Activated B cell treated with CpG ODN at 0.5 μM for 24 hours (primary cell): ENCODE results near the gene B4GAT1. TPM values are rescaled to one million over a fixed set of nuclear protein-coding genes. Genes with fewer than 3 reads are reported as not detected.

Experiments used
- ATAC-seq: fragments of 200-7000 bp; cut with Tn5 transposase; one replicate; pipeline ENCODE4 v1.10.0; 2021; ENCODE audit warnings: low read depth, mild to moderate bottlenecking, moderate library complexity
- CTCF ChIA-PET: fragments of 350-600 bp; sonication (Branson Sonifier 250); formaldehyde crosslinking; loops from one replicate; lab custom pipeline; 2021; ENCODE audit warnings: antibody characterized with exemption; lab: Charles Lee
- POLR2A ChIA-PET: fragments of 350-600 bp; sonication (Branson Sonifier 250); formaldehyde crosslinking; loops from one replicate; lab custom pipeline; 2021; ENCODE audit warnings: antibody characterized with exemption; lab: Charles Lee
- DNase-seq: peaks from one replicate; pipeline ENCODE4 v3.0.0; 2022
- H3K27ac Mint-ChIP-seq: one replicate; pipeline ENCODE4 v1.8.0; 2020; ENCODE audit warnings: mixed read lengths
- H3K27me3 Mint-ChIP-seq: one replicate; pipeline ENCODE4 v1.8.0; 2021; ENCODE audit warnings: mixed read lengths
- H3K36me3 Mint-ChIP-seq: one replicate; pipeline ENCODE4 v1.8.0; 2021; ENCODE audit warnings: low read depth, mixed read lengths
- H3K4me1 Mint-ChIP-seq: one replicate; pipeline ENCODE4 v1.8.0; 2021; ENCODE audit warnings: mixed read lengths
- H3K4me3 Mint-ChIP-seq: one replicate; pipeline ENCODE4 v1.8.0; 2020; ENCODE audit warnings: mild to moderate bottlenecking, mixed read lengths
- H3K9me3 Mint-ChIP-seq: one replicate; pipeline ENCODE4 v1.8.0; 2020; ENCODE audit warnings: mixed read lengths
- intact Hi-C: fragments of 100-400 bp; cut with micrococcal nuclease; formaldehyde crosslinking; loops from one replicate; pipeline ENCODE4 v1.15.1; 2024
- total RNA-seq: library from RNA; stranded (reverse); gene quantifications from 2 replicates; pipeline ENCODE4 v1.2.3, GENCODE V29; 2022
- TF ChIP-seq, protein P1 (sequence below): fragments of 200-600 bp; IDR thresholded peaks from one replicate; pipeline ENCODE4 v1.8.0; 2022; ENCODE audit warnings: antibody characterized with exemption, mild to moderate bottlenecking

B4GAT1 gene
- total RNA-seq, 1 donor from 2014 or later, result 1.9 TPM

DNA sequence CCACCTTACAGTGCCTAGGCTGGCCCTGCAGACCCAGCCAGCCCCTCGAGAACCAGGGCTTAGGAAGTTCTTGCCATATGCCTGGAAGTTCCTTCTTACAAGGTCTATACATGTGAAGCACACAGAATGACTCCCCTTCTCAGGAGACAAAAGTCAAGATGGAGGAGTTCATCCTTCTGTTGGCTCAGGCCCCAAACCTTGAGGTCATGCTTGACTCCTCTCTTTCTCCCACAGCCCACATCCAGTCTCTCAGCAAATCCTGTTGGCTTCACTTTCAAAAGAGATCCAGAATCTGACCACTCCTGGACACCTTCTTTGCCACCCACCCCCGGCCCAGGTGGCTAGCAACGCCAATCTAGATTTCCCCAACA, 28.8 kb downstream of the B4GAT1 start:
- ATAC-seq (no peak), DNase-seq (no peak)
- no peaks in the 10 kb centered on the region for H3K27me3 Mint-ChIP-seq
- H3K9me3 Mint-ChIP-seq, result no peaks in the 10 kb centered on the region
- H3K27ac Mint-ChIP-seq, result peak overlapping the region; percentile 90
- H3K4me1 Mint-ChIP-seq, result peaks cover 42% of the 10 kb centered on the region
- intact Hi-C loops, result no loop called here
- POLR2A ChIA-PET, result interaction anchor here (0.6 to 2.3 kb wide), 8 partner anchors 8 to 1779 kb away, joined by 3 to 9 read pairs (median 6); partner anchors contain the start of genes RIN1 and YIF1A
- TF ChIP-seq, protein P1, sequence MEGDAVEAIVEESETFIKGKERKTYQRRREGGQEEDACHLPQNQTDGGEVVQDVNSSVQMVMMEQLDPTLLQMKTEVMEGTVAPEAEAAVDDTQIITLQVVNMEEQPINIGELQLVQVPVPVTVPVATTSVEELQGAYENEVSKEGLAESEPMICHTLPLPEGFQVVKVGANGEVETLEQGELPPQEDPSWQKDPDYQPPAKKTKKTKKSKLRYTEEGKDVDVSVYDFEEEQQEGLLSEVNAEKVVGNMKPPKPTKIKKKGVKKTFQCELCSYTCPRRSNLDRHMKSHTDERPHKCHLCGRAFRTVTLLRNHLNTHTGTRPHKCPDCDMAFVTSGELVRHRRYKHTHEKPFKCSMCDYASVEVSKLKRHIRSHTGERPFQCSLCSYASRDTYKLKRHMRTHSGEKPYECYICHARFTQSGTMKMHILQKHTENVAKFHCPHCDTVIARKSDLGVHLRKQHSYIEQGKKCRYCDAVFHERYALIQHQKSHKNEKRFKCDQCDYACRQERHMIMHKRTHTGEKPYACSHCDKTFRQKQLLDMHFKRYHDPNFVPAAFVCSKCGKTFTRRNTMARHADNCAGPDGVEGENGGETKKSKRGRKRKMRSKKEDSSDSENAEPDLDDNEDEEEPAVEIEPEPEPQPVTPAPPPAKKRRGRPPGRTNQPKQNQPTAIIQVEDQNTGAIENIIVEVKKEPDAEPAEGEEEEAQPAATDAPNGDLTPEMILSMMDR, result no peak
- no peaks in the 10 kb centered on the region for H3K36me3 Mint-ChIP-seq
- CTCF ChIA-PET, result no interaction called here
- no peak overlapping the region for H3K4me3 Mint-ChIP-seq

DNA sequence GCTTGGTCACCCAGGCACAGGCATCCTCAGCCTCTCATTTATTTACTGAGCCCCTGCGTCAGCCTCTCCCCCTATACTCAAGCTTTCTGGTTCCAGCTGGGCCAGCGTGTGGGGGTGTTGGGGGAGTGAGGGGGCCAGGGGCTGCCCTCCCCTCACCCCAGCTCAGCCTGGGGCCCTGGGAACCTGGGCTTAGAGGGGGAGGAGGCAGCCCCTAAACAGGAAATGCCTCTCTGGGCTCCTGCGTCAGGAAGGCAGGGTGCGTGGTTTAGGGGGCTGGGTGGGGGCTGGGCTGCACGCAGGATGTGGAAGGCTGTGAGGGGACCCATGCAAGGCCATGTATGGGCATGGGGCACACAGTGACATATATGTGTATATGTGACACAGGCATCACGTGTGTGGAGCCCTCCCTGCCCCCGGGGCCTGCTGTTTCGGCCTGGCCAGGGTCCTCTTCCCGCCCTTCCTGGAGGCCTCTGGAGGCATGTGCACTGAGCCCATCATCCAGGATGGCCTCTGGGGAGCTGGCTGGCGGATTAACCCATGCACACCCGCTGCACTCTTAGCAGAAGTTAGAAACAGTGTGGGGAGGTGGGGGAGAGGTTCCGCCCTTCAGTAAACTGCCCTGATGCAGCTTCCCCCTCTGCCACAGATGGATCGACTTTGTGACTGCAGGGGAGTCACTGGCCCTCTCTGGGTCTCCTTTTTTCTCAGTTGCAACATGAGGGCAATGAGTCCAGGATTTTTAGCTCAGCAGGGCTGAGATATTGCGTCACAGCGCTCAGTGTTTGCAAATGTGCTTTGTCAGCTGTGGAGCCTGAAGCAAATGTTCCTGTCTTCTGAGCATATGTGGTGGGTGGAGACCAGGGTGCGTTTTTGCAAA, 29.5 kb downstream of the B4GAT1 start:
- intact Hi-C loops, result no loop called here
- ChIA-PET POLR2A (interaction anchor here (0.6 to 2.3 kb wide), 13 partner anchors 9 to 1780 kb away, joined by 3 to 9 read pairs (median 5); partner anchors contain the start of genes RIN1, SF3B2 and YIF1A), CTCF (no interaction called here)
- Mint-ChIP-seq H3K9me3 (no peaks in the 10 kb centered on the region), H3K4me3 (peak overlapping the region; percentile 74), H3K27me3 (no peaks in the 10 kb centered on the region), H3K27ac (peak overlapping the region; percentile 90), H3K36me3 (no peaks in the 10 kb centered on the region), H3K4me1 (peaks cover 45% of the 10 kb centered on the region)
- TF ChIP-seq, protein P1, result no peak
- ATAC-seq (peak; percentile 62), DNase-seq (no peak)

DNA sequence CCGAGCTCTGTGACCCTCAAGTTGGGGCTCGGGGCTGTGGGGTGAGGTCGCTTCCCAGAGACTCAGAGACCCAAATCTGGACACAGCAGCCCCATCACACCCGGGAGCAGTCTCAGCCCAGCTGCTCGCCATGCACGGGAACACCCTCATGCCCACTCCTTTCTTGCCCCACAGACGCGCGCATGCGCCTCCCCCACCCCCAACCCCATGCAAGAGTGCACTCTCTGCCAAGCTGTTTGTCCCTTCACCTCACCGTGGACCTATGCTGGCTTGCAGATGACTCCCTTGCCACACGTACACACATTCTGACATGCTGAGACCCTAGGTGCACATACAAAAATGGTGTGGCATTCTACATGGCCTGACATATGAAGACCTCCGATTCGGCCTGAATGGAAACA, 30.1 kb downstream of the B4GAT1 start:
- peak overlapping the region; percentile 90 for H3K27ac Mint-ChIP-seq
- intact Hi-C loops, result no loop called here
- peaks cover 48% of the 10 kb centered on the region for H3K4me1 Mint-ChIP-seq
- ChIA-PET CTCF (no interaction called here), POLR2A (interaction anchor here (0.6 to 2.3 kb wide), 12 partner anchors 18 to 458 kb away, joined by 3 to 9 read pairs (median 4); partner anchors contain the start of genes RIN1, SF3B2 and YIF1A)
- TF ChIP-seq, protein P1, result no peak
- peak; percentile 3 for ATAC-seq
- peak; percentile 47 for DNase-seq
- H3K27me3 Mint-ChIP-seq, result no peaks in the 10 kb centered on the region
- peak overlapping the region; percentile 74 for H3K4me3 Mint-ChIP-seq
- no peaks in the 10 kb centered on the region for H3K36me3 Mint-ChIP-seq
- no peaks in the 10 kb centered on the region for H3K9me3 Mint-ChIP-seq

DNA sequence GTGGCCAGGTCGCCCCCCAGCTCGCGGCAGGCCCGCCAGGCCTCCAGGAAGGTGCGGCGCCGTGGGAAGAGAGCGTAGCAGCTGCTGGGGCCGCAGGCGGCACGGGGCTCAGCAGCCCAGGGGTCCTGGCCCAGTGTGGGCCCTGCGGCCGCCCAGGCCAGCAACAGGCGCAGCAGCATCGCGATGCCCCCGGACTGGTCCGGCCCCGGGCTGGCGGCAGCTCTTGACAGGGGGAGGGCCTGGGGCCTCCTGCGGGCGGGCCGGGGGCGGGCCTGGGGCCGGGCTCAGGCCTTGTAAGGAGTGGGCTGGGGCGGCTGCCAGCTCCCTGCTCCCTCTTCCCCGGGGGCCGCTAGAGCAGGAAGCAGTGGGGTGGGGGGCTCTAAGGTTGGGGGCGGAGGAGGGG, 30.6 kb downstream of the B4GAT1 start, which contains the start of gene CD248:
Gene CD248, minus strand, starts transcription at position 196 of the 403 bp plus-strand sequence. Its CDS starts 17 bp downstream, at position 179.
- TF ChIP-seq, protein P1, result no peak
- intact Hi-C loops, result no loop called here
- CTCF ChIA-PET, result no interaction called here
- Mint-ChIP-seq H3K9me3 (no peaks in the 10 kb centered on the region), H3K4me1 (peaks cover 51% of the 10 kb centered on the region), H3K36me3 (peaks cover 1% of the 10 kb centered on the region), H3K4me3 (peak within 1 kb of the TSS; percentile 74), H3K27me3 (no peaks in the 10 kb centered on the region), H3K27ac (peak within 1 kb of the TSS; percentile 90)
- POLR2A ChIA-PET, result interaction anchor here (0.6 to 2.3 kb wide), 14 partner anchors 19 to 484 kb away, joined by 3 to 9 read pairs (median 4); partner anchors contain the start of genes RIN1, SF3B2, YIF1A and ZDHHC24
- DNase-seq (no peak), ATAC-seq (no peak)
